HG02885 (cell line): ENCODE measurements around the gene FOXC2.

ENCODE experiments used
- ATAC-seq: cut with Tn5 transposase; IDR thresholded peaks from one replicate; pipeline ENCODE4 v1.9.1; 2021; ENCODE audit warnings: mild to moderate bottlenecking; ENCODE audit not compliant: unreplicated experiment, poor library complexity

FOXC2 gene

GRCh38 chr16:86566601-86566965 lies at the start of gene FOXC2:
FOXC2 (plus strand) TSS chr16:86566829; CDS start chr16:86567336, 507 bp downstream.
- no peak for ATAC-seq

GRCh38 chr16:86517033-86517432 lies 49.6 kb upstream of the FOXC2 start:
- ATAC-seq: no peak

DNA sequence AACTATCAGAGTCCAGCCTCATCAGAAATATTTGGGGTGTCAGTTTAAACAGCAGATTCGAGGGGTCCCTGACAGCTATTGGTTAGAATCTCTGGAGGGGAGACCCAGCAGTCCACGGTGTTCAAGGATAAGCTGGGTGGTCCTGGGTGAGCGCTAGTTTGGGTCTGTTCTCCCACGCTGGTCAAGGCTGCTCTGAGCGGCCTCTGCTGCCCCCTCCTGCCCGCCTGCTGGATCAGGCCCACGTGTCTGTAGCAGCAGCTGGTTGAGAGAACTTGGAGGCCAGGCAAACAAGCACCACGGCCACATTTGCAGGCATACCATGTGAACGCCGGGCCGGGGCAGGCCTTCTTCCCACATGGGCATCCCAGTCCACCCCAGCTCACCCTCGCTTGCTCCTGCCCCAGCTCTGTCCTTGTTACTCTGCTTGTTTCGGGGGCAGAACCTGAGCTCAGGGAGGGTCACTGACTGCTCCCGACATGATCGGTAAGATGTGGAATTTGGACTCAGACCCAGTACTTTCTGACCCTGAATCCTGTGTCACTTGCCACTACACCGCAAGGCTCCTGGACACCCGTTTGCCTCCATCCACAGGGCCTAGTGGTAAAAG lies 48.9 kb upstream of the FOXC2 start:
- no peak for ATAC-seq

GRCh38 chr16:86519007-86519648 lies 47.5 kb upstream of the FOXC2 start:
- no peak for ATAC-seq

- ATAC-seq: no peak
Measured at GRCh38 chr16:86519649-86520316, 46.8 kb upstream of the FOXC2 start.

GRCh38 chr16:86520317-86521210 lies 46.1 kb upstream of the FOXC2 start:
- ATAC-seq: no peak

DNA sequence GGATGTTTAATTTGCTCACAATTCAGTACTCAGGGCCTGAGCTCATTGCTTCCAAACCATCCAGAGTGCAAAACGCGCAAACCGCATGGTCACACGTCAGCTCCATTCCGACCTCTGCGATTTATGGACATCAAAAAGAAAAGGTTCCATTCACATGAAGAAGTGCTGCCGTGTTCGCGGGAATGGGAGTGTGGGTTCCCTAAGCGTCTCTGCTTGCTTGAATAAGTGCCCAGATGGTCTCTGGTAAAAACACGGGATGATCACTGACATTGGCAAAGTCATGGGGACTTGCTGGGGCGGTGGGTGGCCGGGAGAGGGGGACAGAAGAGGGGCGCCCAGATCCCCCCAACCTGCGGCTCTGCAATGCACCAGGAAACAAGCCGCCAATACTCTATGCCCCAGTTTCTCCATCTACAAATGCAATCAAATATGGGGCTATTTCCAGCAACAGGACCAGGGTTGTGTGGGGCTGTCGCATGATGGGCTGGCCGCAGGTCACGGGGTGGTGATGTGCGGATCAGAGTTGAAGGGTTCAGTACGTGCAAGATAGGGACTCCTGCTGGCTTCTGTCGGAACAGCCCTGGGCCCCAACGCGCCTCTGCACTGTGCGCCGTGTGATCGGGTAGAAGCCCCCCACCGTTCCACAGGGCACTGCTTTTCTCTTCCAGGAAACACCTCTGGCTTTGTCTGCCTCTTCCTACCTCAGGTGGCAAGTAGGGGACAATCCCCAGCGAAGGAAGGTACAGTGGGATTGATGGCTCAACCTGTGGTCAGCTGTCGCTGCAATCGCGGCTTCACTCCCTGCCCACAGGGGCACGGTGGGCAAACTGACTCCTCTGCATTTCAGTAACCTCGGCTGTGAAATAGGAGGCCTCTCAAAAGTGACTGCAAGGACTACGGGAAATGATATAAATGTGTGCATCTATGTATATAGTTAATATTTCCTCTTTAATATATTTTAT lies 45.1 kb upstream of the FOXC2 start:
- no peak for ATAC-seq

- ATAC-seq: no peak
Measured at GRCh38 chr16:86522634-86523033, 44.0 kb upstream of the FOXC2 start.

DNA sequence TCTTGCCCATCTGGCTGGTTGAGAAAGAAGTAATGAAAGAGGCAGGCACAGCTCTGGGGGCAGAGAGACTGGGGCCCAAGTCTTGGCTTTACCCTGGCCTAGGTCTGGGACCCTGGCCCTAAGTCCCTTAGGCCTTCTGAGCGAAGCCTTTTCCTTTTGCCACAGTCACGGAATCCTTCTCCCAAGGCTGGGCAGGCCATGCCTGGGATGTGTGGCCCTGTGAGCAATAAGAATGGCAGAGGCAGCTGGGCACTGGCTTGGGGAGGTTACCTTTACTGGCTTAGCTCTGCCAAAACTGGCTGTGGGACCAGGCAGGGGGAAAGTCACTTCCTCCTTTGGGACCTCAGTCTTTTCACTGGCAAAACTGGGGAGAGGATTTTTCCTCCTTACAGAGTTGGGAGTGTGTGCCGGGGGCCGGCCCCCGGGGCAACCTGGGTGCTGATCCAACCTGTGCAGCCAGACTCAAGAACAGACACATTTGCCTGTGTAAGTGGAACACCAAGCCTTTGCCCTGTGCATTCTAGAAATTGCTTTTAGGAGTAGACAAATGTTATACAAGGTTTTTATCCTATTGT lies 43.4 kb upstream of the FOXC2 start:
- ATAC-seq: no peak

- no peak for ATAC-seq
Measured at GRCh38 chr16:86524029-86524428, 42.6 kb upstream of the FOXC2 start.

DNA sequence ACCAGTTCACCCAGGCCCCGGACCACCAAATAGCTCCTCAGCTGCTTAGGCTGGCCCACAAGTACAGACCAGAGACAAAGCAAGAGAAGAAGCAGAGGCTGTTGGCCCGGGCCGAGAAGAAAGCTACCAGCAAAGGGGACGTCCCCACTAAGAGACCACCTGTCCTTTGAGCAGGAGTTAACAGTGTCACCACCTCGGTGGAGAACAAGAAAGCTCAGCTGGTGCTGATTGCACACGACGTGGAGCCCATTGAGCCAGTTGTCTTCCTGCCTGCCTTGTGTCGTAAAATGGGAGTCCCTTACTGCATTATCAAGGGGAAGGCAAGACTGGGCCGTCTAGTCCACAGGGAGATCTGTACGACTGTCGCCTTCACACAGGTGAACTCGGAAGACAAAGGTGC lies 40.9 kb upstream of the FOXC2 start:
- no peak for ATAC-seq

GRCh38 chr16:86527366-86527765 lies 39.3 kb upstream of the FOXC2 start:
- no peak for ATAC-seq

GRCh38 chr16:86528061-86528929 lies 38.3 kb upstream of the FOXC2 start:
- ATAC-seq: no peak

GRCh38 chr16:86529160-86529559 lies 37.5 kb upstream of the FOXC2 start:
- ATAC-seq: no peak

GRCh38 chr16:86530251-86531190 lies 36.1 kb upstream of the FOXC2 start:
- no peak for ATAC-seq

DNA sequence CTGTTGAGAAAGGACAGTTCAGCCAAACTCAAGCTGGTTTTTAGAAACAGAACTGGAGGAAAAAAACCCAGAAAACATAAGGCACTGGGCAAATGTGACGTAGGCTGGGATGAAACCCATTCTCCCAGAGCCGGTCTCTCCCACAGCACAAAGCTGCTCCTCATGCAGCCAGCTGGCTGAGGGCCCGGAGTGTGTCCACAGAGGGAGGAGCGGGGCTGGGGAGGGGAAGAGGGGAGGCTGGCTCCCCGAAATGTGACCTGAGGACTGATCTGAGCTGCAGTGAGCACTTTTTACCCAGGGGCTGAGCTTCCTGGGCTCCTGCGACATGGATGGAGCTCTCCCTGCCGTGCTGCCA lies 35.5 kb upstream of the FOXC2 start:
- no peak for ATAC-seq
